Neutrophil (primary cell): ENCODE measurements around the gene TCF12.
"Not testable (repeated sequence)": the region's sequence is repeated elsewhere in the genome, so short reads cannot be mapped to it uniquely, and the experiment has no call there.

Experiments used
- H3K27ac ChIP-seq: fragments of 200-600 bp; sonication (generic); 2 replicates; pipeline ENCODE4 v1.5.1; 2016; ENCODE audit warnings: mild to moderate bottlenecking, moderate library complexity
- H3K27me3 ChIP-seq: fragments of 200-600 bp; sonication (generic); 2 replicates; pipeline ENCODE4 v1.6.0; 2016; ENCODE audit warnings: mild to moderate bottlenecking
- H3K36me3 ChIP-seq: fragments of 200-600 bp; sonication (generic); 2 replicates; pipeline ENCODE4 v1.5.1; 2017
- H3K4me1 ChIP-seq, 2 experiments: fragments of 200-600 bp in 1 of 2; sonication (generic) in 1 of 2; 1 replicate in 1 of 2; 2 replicates in 1 of 2; pipeline versions ENCODE4 v1.5.1 to v1.6.1; 2013 to 2016; ENCODE audit warnings: low read depth in 1 of 2, low read length in 1 of 2, mild to moderate bottlenecking in 1 of 2, moderate library complexity in 1 of 2; ENCODE audit not compliant: control insufficient read depth in 1 of 2, insufficient read depth in 1 of 2
- H3K4me3 ChIP-seq, 2 experiments: fragments of 200-600 bp in 1 of 2; sonication (generic) in 1 of 2; 1 replicate in 1 of 2; 2 replicates in 1 of 2; pipeline ENCODE4 v1.5.1; 2013 to 2016; ENCODE audit warnings: low read depth in 1 of 2, low read length in 1 of 2, mild to moderate bottlenecking in 1 of 2, moderate library complexity in 1 of 2
- H3K9me3 ChIP-seq: fragments of 200-600 bp; sonication (generic); 2 replicates; pipeline ENCODE4 v1.5.1; 2016
- TF ChIP-seq, protein P1 (sequence below): fragments of 200-600 bp; sonication (generic); IDR thresholded peaks from 2 replicates; pipeline ENCODE4 v1.5.1; 2016; ENCODE audit warnings: antibody characterized with exemption

Gene TCF12

DNA sequence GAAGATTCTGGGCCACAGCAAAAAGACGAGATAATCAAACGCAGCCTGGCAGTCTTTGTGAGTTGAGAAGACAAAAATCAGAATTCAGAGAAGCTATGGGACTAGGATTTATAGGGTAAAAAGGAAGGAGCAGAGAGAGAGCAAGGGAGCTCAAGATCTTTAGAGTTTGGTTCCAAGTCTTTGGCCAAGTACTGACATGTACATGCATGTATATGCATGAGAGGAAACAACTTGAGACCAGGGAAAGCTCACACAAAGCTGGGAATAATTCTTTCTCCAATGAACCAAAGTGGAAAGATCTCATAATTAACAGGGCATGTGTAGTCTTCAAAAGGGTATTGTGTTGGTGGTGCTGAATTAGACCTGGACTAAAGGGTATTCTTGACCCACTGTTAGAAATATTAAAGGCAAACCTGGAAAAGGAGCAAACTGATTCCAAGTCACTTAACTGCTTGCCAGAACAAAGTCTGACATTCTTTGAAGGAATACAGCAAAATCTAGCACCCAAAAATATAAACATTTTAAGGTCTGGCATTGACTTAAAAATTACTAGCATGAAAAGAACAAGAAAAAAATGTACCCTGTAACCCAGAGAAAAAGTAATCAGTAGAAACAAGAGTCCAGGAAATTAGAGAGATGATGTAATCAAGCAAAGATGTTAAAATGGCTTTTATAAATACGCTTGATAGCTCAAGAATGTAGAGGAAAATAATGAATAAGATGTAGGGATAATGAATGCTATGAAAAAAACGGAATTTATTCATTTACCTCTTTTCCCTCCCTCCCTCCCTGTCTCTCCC, 231.8 kb downstream of the TCF12 start:
- no peaks in the 10 kb centered on the region for H3K9me3 ChIP-seq
- H3K4me3 ChIP-seq: no peak overlapping the region
- TF ChIP-seq, protein P1, sequence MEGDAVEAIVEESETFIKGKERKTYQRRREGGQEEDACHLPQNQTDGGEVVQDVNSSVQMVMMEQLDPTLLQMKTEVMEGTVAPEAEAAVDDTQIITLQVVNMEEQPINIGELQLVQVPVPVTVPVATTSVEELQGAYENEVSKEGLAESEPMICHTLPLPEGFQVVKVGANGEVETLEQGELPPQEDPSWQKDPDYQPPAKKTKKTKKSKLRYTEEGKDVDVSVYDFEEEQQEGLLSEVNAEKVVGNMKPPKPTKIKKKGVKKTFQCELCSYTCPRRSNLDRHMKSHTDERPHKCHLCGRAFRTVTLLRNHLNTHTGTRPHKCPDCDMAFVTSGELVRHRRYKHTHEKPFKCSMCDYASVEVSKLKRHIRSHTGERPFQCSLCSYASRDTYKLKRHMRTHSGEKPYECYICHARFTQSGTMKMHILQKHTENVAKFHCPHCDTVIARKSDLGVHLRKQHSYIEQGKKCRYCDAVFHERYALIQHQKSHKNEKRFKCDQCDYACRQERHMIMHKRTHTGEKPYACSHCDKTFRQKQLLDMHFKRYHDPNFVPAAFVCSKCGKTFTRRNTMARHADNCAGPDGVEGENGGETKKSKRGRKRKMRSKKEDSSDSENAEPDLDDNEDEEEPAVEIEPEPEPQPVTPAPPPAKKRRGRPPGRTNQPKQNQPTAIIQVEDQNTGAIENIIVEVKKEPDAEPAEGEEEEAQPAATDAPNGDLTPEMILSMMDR: no peak
- H3K27ac ChIP-seq: no peak overlapping the region
- H3K4me1 ChIP-seq: peaks cover 4 to 14% of the 10 kb centered on the region in 2 experiments
- H3K27me3 ChIP-seq: no peaks in the 10 kb centered on the region
- no peaks in the 10 kb centered on the region for H3K36me3 ChIP-seq

DNA sequence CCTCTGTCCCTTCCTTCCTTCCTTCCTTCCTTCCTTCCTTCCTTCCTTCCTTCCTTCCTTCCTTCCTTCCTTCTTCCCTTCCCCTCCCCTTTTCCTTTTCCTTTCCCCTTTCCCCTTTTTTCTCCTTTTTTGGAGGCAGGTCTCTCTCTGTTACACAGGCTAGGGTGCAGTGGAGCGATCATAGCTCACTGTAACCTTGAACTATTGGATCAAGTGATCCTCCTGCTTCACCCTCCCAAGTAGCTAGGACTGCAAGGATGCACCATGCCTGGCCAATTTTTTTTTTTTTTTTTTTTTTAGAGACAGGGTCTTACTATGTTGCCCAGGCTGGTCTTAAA, 232.4 kb downstream of the TCF12 start:
- H3K36me3 ChIP-seq, H3K4me3 ChIP-seq, H3K27ac ChIP-seq, H3K27me3 ChIP-seq, H3K9me3 ChIP-seq: not testable (repeated sequence)
- H3K4me1 ChIP-seq: peaks cover 4 to 14% of the 10 kb centered on the region in 2 experiments

DNA sequence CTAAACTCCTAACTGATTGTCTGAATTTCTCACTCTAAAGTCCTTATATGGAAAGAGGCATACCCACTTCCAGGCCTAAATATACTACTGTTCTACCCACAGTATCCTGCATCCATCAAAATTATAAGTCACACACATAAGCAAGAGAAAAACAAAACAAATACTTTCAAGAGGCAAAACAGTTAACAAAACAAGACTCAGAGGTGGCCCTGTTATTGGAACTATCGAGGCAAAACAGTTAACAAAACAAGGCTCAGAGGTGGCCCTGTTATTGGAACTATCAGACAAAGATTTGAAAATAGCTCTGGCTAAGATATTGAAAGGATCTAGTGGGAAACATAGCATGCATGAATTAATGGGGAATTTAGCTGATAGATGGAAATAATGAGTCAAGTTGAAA, 233.7 kb downstream of the TCF12 start:
- no peaks in the 10 kb centered on the region for H3K36me3 ChIP-seq
- TF ChIP-seq, protein P1: no peak
- H3K27ac ChIP-seq: no peak overlapping the region
- peaks cover 4 to 6% of the 10 kb centered on the region in 2 experiments for H3K4me1 ChIP-seq
- no peaks in the 10 kb centered on the region for H3K9me3 ChIP-seq
- no peaks in the 10 kb centered on the region for H3K27me3 ChIP-seq
- no peak overlapping the region for H3K4me3 ChIP-seq

DNA sequence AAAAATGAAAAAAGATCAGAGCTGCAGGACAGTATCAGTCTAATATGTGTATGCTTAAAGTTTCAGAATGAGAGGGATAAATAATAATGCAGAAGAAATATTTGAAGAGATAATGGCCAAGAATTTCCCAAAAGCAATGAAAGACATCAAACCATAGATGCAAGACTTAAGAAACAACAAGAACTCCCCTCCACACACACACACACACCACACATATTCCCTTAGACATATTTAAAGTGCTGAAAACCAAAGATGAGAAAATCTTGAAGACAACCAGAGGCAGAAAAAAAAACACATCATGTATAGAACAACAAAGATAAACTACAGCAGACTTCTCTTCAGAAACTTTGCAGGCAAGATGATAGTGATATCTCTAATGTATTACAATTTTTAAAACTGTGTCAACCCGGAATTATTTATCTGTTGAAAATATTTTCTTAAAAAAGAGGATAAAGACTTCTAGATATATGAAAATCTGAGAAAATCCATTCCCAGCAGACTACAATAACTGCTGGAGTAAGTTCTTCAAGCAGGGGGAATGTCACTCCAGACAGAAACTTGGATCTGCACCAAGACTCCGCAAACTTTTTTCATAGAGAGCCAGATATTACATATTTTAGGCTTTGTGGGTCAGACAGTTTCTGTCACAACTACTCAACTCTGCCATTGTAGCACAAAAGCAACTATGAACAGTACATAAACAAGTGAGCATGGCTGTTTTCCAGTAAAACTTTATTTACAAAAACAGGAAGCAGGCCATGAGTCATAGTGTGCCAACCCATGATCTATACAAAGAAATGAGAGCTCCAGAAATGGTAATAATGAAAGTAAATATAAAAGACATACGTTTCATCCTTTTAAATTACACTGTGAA, 234.5 kb downstream of the TCF12 start:
- Histone ChIP-seq H3K9me3 (no peaks in the 10 kb centered on the region), H3K27me3 (no peaks in the 10 kb centered on the region), H3K36me3 (no peaks in the 10 kb centered on the region), H3K4me1 (peaks cover 4 to 6% of the 10 kb centered on the region in 2 experiments), H3K4me3 (no peak overlapping the region), H3K27ac (no peak overlapping the region)
- TF ChIP-seq, protein P1: no peak

DNA sequence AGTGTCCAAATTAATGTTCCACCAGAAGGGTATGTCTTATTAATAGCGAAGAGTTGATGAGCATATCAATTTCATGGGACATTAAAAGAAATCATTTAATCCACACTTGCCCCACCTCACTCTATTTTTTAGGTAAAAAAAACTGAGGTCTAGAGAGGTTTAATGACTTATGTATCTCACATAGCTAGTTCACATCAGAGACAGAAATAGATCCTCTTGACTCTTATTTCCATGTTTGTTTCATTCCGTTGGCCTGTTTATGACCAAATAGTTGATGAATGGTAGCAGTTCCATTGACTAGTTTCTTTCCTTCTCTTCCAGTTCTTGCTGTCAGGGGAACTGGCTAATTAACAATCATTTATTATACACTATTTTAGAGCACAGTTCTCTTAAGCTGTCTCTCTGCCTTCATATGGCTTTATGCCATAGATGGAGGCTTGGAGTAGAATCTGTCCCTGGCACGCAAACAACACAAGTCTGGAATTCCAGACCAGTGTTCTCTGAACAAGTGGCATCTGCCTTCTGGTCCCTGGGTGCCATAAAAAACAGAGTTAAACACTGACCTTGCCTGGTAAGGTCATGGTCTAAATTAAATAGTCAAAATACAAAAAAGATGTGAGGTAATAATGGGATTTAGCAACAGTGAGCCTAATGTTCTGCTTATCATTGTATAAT, 237.9 kb downstream of the TCF12 start:
- Histone ChIP-seq H3K27me3 (no peaks in the 10 kb centered on the region), H3K4me1 (no peaks in the 10 kb centered on the region), H3K27ac (no peak overlapping the region), H3K9me3 (no peaks in the 10 kb centered on the region), H3K36me3 (no peaks in the 10 kb centered on the region), H3K4me3 (no peak overlapping the region)
- TF ChIP-seq, protein P1: no peak
